Epithelial cell of esophagus (primary cell): Measurements from ENCODE around the gene AWAT2.

Source experiments
- DNase-seq: peaks from one replicate; pipeline ENCODE4 v3.0.0; 2010; ENCODE audit warnings: low read depth
- H3K4me3 ChIP-seq: 2 replicates; pipeline ENCODE4 v1.5.1; 2011; ENCODE audit warnings: mild to moderate bottlenecking, low read length, control low read depth
- CTCF ChIP-seq: IDR thresholded peaks from 2 replicates; pipeline ENCODE4 v1.5.1; 2011; ENCODE audit warnings: low read depth, mild to moderate bottlenecking, low read length, control low read depth, inconsistent platforms; ENCODE audit not compliant: insufficient read depth; ENCODE audit errors: missing control alignments

The AWAT2 gene

GRCh38 chrX:70025464-70025863, 24.3 kb downstream of the AWAT2 start:
- no peak overlapping the region for H3K4me3 ChIP-seq
- DNase-seq: no peak
- no peak for TF ChIP-seq CTCF

- no peak for TF ChIP-seq CTCF
- no peak for DNase-seq
- no peak overlapping the region for H3K4me3 ChIP-seq
Observed at GRCh38 chrX:70022616-70023015, 27.1 kb downstream of the AWAT2 start.

- no peak overlapping the region for H3K4me3 ChIP-seq
- no peak for TF ChIP-seq CTCF
- no peak for DNase-seq
Observed at GRCh38 chrX:70016513-70016912, 33.2 kb downstream of the AWAT2 start.

GRCh38 chrX:70013466-70014381, 36.0 kb downstream of the AWAT2 start:
- no peak for DNase-seq
- no peak for TF ChIP-seq CTCF
- H3K4me3 ChIP-seq: no peak overlapping the region

GRCh38 chrX:70012756-70013155, 37.0 kb downstream of the AWAT2 start:
- TF ChIP-seq CTCF: no peak
- H3K4me3 ChIP-seq: no peak overlapping the region
- no peak for DNase-seq

- no peak for DNase-seq
- no peak for TF ChIP-seq CTCF
- no peak overlapping the region for H3K4me3 ChIP-seq
Observed at GRCh38 chrX:70009970-70010369, 39.8 kb downstream of the AWAT2 start.

- DNase-seq: no peak
- no peak for TF ChIP-seq CTCF
Observed at GRCh38 chrX:70009049-70009448, 40.7 kb downstream of the AWAT2 start.

More at GRCh38 chrX:70009049-70009448, 40.7 kb downstream of the AWAT2 start:
- no peak overlapping the region for H3K4me3 ChIP-seq
